Left lung (tissue), 10 donors: ENCODE measurements around the gene IDH2. TPM values are rescaled to one million over a fixed set of nuclear protein-coding genes. Genes with fewer than 3 reads are reported as not detected.

Experiments
- ATAC-seq: fragments of 200-7000 bp; cut with Tn5 transposase; one replicate; pipeline ENCODE4 v1.9.1; 2020; ENCODE audit warnings: moderate library complexity
- DNase-seq, 4 donors: peaks; one replicate each; pipeline ENCODE4 v3.0.0-alpha.2; 2013 to 2020
- H3K27ac ChIP-seq, 2 donors: fragments of 200-600 bp; sonication (generic) in 1 of 2; one replicate each; pipeline versions ENCODE4 v1.5.0 to v1.8.0; 2020 to 2021
- H3K27me3 ChIP-seq, 2 donors: fragments of 200-600 bp; sonication (generic) in 1 of 2; one replicate each; pipeline versions ENCODE4 v1.5.0 to v1.8.0; 2020 to 2021
- H3K36me3 ChIP-seq, 2 donors: fragments of 200-600 bp; sonication (generic) in 1 of 2; one replicate each; pipeline versions ENCODE4 v1.5.0 to v1.8.0; 2020 to 2021
- H3K4me1 ChIP-seq, 2 donors: fragments of 200-600 bp; one replicate each; pipeline ENCODE4 v1.8.0; 2021
- H3K4me3 ChIP-seq, 2 donors: fragments of 200-600 bp; sonication (generic) in 1 of 2; one replicate each; pipeline versions ENCODE4 v1.5.0 to v1.8.0; 2020 to 2021; ENCODE audit warnings: mild to moderate bottlenecking in 1 of 2
- H3K9me3 ChIP-seq, 2 donors: fragments of 200-600 bp; sonication (generic) in 1 of 2; one replicate each; pipeline versions ENCODE4 v1.5.0 to v1.8.0; 2020 to 2021
- CTCF ChIP-seq, 2 donors: fragments of 200-600 bp; sonication (generic) in 1 of 2; IDR thresholded peaks; one replicate each; pipeline versions ENCODE4 v1.5.0 to v1.8.0; 2021; ENCODE audit warnings: antibody characterized with exemption in 2 of 2
- intact Hi-C, 2 donors: fragments of 100-400 bp; cut with DNase I; formaldehyde crosslinking; loops; one replicate each; pipeline versions ENCODE4 v1.11.2 to v1.14.2; 2022
- polyA plus RNA-seq, 6 donors: library from polyadenylated mRNA; unstranded; fragments of 120-200 nt; gene quantifications; one replicate each; pipeline ENCODE4 v1.2.1, GENCODE V29; 2013; ENCODE audit not compliant: insufficient read length in 6 of 6
- total RNA-seq, 2 donors: library from RNA; stranded (reverse); fragmentation: NEBNext Ultra II Directional; extraction: Animal tissue kit (Norgen Biotek cat#: 25700); gene quantifications; one replicate each; pipeline ENCODE4 v1.2.1, GENCODE V29; 2021
- donor health status: DM: no; HTN: yes; CAD: no.
- donor health status: DM: no; HTN: no; CAD: no.

The IDH2 gene
- total and polyA plus RNA-seq, 8 donors = 92.7 to 137 (median 119) TPM

GRCh38 chr15:90038632-90039095 is 63.6 kb downstream of the IDH2 start:
- H3K27ac ChIP-seq = peak overlapping the region in 1 of 2 donors; percentile 92
- DNase-seq = peak in 1 of 4 donors; percentile 31
- intact Hi-C loops = no loop called here
- no peaks in the 10 kb centered on the region for H3K27me3 ChIP-seq
- H3K4me3 ChIP-seq = no peak overlapping the region
- no peak for TF ChIP-seq CTCF (IDR thresholded peaks at IDR 0.05)
- no peaks in the 10 kb centered on the region for H3K9me3 ChIP-seq
- no peaks in the 10 kb centered on the region for H3K36me3 ChIP-seq
- peaks cover 47 to 92% of the 10 kb centered on the region in 2 donors for H3K4me1 ChIP-seq
- ATAC-seq = no peak

GRCh38 chr15:90037961-90038631 is 64.2 kb downstream of the IDH2 start:
- ATAC-seq (no peak), DNase-seq (peak in 1 of 4 donors; percentile 34)
- Histone ChIP-seq H3K27ac (peak overlapping the region; percentile 81 to 92), H3K4me3 (no peak overlapping the region), H3K27me3 (no peaks in the 10 kb centered on the region), H3K4me1 (peaks cover 50 to 92% of the 10 kb centered on the region in 2 donors), H3K36me3 (no peaks in the 10 kb centered on the region), H3K9me3 (no peaks in the 10 kb centered on the region)
- no peak for TF ChIP-seq CTCF (IDR thresholded peaks at IDR 0.05)
- intact Hi-C loops = no loop called here

GRCh38 chr15:90037511-90037860 is 64.8 kb downstream of the IDH2 start:
- intact Hi-C loops = no loop called here
- ATAC-seq = no peak

GRCh38 chr15:90036806-90037510 is 65.3 kb downstream of the IDH2 start:
- Histone ChIP-seq H3K4me1 (peaks cover 50 to 94% of the 10 kb centered on the region in 2 donors), H3K27ac (peak overlapping the region; percentile 88 to 92), H3K36me3 (no peaks in the 10 kb centered on the region), H3K4me3 (no peak overlapping the region), H3K9me3 (no peaks in the 10 kb centered on the region), H3K27me3 (no peaks in the 10 kb centered on the region)
- TF ChIP-seq CTCF (IDR thresholded peaks at IDR 0.05) = no peak
- DNase-seq (peak in 2 of 4 donors; percentile 54 to 84), ATAC-seq (peak; percentile 58)
- intact Hi-C loops = no loop called here

More at GRCh38 chr15:90037511-90037860, 64.8 kb downstream of the IDH2 start:
- peak overlapping the region; percentile 81 to 92 for H3K27ac ChIP-seq
- no peaks in the 10 kb centered on the region for H3K9me3 ChIP-seq
- H3K4me3 ChIP-seq = no peak overlapping the region
- H3K4me1 ChIP-seq = peaks cover 50 to 92% of the 10 kb centered on the region in 2 donors
- DNase-seq = no peak
- no peak for TF ChIP-seq CTCF (IDR thresholded peaks at IDR 0.05)
- no peaks in the 10 kb centered on the region for H3K27me3 ChIP-seq
- no peaks in the 10 kb centered on the region for H3K36me3 ChIP-seq

GRCh38 chr15:90036343-90036742 is 65.9 kb downstream of the IDH2 start:
- H3K4me3 ChIP-seq = no peak overlapping the region
- no peaks in the 10 kb centered on the region for H3K27me3 ChIP-seq
- ATAC-seq = no peak
- H3K4me1 ChIP-seq = peaks cover 51 to 99% of the 10 kb centered on the region in 2 donors
- peak overlapping the region; percentile 88 to 92 for H3K27ac ChIP-seq
- intact Hi-C loops = no loop called here
- no peak for DNase-seq
- no peaks in the 10 kb centered on the region for H3K9me3 ChIP-seq
- TF ChIP-seq CTCF (IDR thresholded peaks at IDR 0.05) = no peak
- H3K36me3 ChIP-seq = no peaks in the 10 kb centered on the region
